Measurements from ENCODE around the gene PHF14. TPM values are rescaled to one million over a fixed set of nuclear protein-coding genes. Genes with fewer than 3 reads are reported as not detected.
A peak's percentile ranks its signal among the peaks of the same experiment; 100 is the strongest.

Gene PHF14
- total RNA-seq, 1 donor from 2014 or later = 23.2 TPM

DNA sequence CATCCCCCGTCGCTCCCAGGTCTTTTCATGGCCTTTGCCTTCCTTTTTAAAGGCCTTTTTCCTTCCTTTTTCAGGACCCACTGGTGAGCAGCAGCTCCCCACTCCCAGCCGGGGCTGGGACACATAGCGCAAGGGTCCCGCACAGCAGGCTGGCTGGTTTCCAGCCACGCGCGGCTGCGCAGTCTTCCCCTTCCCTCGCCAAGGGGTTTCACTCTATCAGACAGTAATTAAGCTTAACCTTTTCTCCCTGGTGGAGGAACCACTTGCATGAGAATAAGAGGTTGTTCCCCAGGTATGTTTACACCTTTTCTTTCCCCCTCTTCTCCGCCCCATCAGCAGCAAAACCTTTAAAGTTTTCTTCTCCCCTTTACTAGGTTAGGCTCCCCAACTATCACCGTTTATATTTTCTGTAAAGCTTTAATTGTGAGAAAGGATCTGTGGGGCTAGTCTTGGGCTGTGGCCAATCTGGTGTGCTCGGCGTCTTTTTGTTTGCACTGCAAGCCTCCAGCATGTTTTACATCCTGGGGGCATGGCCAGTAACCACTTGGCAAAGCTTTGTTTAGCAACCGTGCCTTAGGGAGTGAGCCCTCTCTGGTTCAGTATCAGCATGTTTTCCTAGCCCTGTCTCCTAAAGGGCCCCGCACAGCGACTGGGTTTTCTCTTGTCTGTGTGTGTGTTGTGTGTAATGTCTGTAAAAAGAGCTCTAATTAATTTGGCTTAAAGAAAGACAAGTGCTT is 219.6 kb downstream of the PHF14 start:
- peak overlapping the region; percentile 25 for H3K4me3 ChIP-seq (ENCODE audit: low read depth, low read length)
- TF ChIP-seq, protein P1, sequence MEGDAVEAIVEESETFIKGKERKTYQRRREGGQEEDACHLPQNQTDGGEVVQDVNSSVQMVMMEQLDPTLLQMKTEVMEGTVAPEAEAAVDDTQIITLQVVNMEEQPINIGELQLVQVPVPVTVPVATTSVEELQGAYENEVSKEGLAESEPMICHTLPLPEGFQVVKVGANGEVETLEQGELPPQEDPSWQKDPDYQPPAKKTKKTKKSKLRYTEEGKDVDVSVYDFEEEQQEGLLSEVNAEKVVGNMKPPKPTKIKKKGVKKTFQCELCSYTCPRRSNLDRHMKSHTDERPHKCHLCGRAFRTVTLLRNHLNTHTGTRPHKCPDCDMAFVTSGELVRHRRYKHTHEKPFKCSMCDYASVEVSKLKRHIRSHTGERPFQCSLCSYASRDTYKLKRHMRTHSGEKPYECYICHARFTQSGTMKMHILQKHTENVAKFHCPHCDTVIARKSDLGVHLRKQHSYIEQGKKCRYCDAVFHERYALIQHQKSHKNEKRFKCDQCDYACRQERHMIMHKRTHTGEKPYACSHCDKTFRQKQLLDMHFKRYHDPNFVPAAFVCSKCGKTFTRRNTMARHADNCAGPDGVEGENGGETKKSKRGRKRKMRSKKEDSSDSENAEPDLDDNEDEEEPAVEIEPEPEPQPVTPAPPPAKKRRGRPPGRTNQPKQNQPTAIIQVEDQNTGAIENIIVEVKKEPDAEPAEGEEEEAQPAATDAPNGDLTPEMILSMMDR (conservative IDR thresholded peaks at IDR 0.05; ENCODE audit: low read depth, low read length) = no peak
- no peak for DNase-seq (ENCODE audit: low read depth)

DNA sequence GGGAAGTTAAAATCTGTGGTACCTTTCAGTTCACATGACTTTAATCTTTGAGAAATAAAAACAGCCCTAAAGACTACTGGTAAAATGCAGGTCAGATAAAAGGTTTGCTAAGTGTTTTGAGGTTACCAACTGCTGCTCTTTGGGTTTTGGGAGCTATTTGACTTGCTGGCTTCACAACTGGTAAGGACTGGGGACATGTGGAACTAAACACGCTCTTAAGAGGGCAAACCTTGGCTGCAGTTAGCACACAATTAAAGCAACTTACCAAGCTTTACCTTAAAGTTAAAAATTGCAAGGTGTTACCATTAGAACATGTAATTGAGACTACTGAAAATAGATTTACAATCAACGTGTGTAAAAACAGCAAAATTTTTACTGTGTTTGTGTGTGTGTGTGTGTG is 220.2 kb downstream of the PHF14 start:
- no peak overlapping the region for H3K4me3 ChIP-seq (ENCODE audit: low read depth, low read length)
- no peak for DNase-seq (ENCODE audit: low read depth)

DNA sequence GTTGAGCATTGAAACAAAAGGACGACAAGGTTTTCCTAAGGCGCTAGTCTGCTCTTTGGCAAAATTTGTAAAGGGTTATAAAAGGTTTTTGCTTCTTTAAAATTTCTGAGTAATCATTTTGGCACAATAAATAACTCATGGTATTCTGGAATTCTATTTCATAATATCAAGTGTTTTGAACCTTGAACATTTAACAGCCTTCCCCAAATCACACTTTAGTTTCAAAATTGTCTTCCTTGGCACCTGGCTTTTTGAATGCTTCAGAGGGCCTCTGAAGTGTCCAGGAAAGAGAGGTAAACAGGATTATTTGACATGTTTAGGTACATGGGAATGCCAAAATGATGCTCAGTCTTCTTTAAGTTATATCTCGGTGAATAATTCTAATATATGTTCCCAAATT is 220.8 kb downstream of the PHF14 start:
- no peak for DNase-seq (ENCODE audit: low read depth)
- TF ChIP-seq, protein P1 (conservative IDR thresholded peaks at IDR 0.05; ENCODE audit: low read depth, low read length) = no peak
- no peak overlapping the region for H3K4me3 ChIP-seq (ENCODE audit: low read depth, low read length)

More for the DNA sequence above, 220.2 kb downstream of the PHF14 start:
- TF ChIP-seq, protein P1 (conservative IDR thresholded peaks at IDR 0.05; ENCODE audit: low read depth, low read length) = no peak

DNA sequence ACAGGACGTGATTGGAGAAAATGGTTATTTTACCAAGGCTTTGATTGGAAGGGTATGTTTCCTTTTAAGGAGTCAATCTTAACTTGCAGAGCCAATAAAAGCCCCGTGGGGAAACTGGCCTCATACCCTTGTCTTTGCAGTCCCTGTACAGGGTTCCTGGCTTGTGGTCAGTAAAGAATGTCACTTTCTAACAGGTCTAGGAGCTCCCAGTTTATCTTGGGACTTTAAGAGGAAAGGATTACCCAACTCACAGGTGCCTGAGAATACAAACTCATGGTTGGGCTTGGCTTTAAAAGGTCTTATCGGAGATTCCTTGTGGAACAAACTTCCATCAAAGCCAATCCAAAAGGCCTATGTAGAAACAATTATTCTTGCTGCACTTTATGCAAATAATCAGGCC is 221.8 kb downstream of the PHF14 start:
- TF ChIP-seq, protein P1 (conservative IDR thresholded peaks at IDR 0.05; ENCODE audit: low read depth, low read length) = no peak
- no peak overlapping the region for H3K4me3 ChIP-seq (ENCODE audit: low read depth, low read length)
- DNase-seq (ENCODE audit: low read depth) = no peak

DNA sequence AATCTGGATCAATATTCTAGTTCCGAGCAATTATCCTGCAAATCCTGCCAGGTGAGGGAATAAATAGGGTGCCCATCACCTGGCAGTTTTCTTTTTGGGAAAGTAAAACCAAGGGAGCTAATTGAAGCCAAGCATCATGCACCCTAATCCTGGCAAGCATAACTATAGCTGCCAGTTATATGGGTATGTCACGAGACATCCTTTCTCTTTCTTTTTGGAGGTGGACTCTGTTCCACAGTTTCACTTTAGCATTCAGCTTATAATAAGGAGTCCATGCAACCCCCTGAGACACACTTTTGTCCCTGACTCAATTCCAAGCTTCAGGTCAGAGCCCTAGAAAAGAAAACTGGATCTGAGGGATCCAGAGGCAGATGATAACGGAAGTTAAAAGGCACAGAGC is 222.5 kb downstream of the PHF14 start:
- no peak for DNase-seq (ENCODE audit: low read depth)
- no peak overlapping the region for H3K4me3 ChIP-seq (ENCODE audit: low read depth, low read length)
- TF ChIP-seq, protein P1 (conservative IDR thresholded peaks at IDR 0.05; ENCODE audit: low read depth, low read length) = no peak

DNA sequence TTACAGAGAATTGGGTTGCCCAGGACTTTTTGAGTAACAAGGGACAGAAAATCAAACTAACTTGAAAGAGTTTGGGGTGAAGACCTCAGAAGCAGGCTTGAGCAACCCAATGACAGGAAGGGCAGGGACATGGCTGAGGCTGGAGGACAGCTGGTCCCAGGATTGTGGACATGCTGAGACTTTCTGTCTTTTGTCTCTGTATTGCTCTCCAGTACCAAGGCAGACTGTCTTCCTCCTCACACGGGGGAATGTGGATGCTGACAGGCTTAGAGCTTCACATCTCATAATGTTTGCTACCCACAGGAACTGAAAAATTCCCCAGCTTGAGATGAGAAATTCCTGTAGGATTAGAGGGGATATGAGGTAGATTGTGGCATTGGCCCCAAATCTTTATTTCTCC is 229.6 kb downstream of the PHF14 start:
- DNase-seq (ENCODE audit: low read depth) = no peak
- TF ChIP-seq, protein P1 (conservative IDR thresholded peaks at IDR 0.05; ENCODE audit: low read depth, low read length) = no peak
- no peak overlapping the region for H3K4me3 ChIP-seq (ENCODE audit: low read depth, low read length)

DNA sequence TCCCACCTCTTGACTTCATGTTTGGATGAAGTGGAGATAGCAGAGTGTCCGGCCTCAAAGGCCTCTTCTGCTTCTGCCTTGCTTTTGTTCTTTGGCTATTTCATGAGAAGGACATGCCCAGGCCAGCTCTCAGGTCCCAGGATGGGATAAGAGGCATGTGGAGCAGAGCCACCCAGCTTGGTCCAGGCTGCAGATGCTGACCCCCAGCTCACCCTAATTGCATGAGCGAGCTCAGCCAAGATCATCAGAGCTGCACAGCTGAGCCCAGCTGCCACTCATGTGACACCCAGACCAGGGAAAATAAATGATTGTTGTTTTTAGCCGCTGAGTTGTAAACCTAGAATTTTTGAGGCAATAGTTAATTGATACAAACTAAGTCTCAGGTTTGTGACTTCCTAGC is 230.0 kb downstream of the PHF14 start:
- no peak overlapping the region for H3K4me3 ChIP-seq (ENCODE audit: low read depth, low read length)
- no peak for DNase-seq (ENCODE audit: low read depth)
- TF ChIP-seq, protein P1 (conservative IDR thresholded peaks at IDR 0.05; ENCODE audit: low read depth, low read length) = no peak

All from epithelial cell of proximal tubule (primary cell).